ENCODE measurements around the gene SCAMP2.

Gene SCAMP2

DNA sequence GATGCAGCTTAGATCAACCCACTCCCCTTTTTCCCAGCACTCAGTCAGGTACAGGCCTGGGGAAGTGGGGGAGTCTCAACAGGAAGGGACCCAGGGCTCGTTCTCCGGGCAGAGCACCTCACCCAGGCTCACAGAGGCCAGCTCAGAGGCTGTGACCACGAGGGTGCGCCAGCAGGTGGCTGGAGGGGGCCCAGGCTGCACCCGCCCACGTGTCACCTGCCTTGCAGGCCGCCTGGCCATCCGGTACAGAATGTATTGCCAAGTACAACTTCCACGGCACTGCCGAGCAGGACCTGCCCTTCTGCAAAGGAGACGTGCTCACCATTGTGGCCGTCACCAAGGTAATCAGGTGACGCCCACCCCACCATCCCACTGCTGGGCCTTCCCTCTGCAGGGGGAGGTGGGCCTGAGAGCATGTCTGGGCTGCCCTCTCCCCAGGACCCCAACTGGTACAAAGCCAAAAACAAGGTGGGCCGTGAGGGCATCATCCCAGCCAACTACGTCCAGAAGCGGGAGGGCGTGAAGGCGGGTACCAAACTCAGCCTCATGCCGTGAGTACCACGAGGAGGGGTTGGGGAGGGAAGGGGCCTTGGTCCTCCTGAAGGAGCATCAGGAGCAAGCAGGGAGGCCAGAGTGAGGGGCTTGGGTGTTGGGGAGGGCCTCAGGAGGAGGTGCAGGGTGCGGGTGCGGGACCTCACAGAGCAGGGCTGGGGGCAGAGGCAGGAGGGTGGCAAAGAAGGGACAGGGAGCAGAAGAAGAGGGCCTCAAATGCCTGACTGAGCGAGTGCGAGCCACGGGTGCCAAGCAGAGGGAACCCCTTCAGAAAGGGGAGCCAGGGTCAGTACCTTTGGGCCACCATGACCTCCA is 74.5 kb downstream of the SCAMP2 start:
- TF ChIP-seq ZFX (IDR thresholded peaks at IDR 0.05), result no peak
- TF ChIP-seq, protein P1, sequence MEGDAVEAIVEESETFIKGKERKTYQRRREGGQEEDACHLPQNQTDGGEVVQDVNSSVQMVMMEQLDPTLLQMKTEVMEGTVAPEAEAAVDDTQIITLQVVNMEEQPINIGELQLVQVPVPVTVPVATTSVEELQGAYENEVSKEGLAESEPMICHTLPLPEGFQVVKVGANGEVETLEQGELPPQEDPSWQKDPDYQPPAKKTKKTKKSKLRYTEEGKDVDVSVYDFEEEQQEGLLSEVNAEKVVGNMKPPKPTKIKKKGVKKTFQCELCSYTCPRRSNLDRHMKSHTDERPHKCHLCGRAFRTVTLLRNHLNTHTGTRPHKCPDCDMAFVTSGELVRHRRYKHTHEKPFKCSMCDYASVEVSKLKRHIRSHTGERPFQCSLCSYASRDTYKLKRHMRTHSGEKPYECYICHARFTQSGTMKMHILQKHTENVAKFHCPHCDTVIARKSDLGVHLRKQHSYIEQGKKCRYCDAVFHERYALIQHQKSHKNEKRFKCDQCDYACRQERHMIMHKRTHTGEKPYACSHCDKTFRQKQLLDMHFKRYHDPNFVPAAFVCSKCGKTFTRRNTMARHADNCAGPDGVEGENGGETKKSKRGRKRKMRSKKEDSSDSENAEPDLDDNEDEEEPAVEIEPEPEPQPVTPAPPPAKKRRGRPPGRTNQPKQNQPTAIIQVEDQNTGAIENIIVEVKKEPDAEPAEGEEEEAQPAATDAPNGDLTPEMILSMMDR (conservative IDR thresholded peaks at IDR 0.05), result no peak
- H3K27ac ChIP-seq, result peak overlapping the region; percentile 13; the same call in 1 of the 2 replicates

DNA sequence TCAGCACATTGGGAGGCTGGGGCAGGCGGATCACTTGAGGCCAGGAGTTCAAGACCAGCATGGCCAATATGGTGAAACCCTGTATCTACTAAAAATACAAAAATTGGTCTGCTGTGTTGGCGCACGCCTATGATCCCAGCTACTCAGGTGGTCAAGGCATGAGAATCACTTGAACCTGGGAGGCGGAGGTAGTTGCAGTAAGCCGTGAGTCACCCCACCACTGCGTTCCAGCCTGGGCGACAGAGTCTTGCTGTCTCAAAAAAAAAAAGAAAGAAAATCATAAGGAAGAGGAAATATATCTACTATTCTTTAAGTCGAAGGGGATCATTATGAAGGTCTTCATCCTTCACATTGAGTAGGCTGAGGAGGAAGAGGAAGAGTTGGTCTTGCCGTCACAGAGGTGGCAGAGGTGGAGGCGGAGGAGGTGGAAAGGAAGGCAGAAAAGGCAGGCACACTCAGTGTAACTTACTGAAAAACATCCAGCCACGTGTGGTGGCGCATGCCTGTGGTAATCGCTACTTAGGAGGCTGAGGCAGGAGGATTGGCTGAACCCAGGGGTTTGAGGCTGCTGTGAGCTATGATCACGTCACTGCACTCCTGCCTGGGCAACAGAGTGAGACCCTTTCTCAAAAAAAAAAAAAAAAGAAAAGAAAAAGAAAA is 77.1 kb downstream of the SCAMP2 start:
- H3K27ac ChIP-seq, result no peak overlapping the region
- TF ChIP-seq ZFX (IDR thresholded peaks at IDR 0.05), result no peak
- TF ChIP-seq, protein P1 (conservative IDR thresholded peaks at IDR 0.05), result no peak

DNA sequence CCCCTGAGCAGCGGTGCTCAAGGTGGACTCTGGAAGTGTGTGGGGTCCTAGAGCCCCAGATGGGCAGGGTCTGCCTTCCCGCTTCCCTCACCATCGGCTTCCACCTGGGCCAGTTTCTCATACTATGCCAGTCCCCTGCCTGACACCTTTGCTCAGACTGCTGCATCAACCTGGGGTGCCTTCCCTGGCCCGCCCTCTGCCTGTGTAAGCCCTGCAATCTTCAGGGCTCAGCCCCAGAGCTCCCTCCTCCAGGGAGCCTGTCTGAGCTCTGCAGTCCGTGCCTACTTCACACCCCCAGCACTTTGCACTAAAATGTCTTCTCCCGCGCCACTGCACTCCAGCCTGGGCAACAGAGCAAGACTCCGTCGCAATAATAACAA is 78.2 kb downstream of the SCAMP2 start:
- no peak overlapping the region for H3K27ac ChIP-seq
- TF ChIP-seq, protein P1 (conservative IDR thresholded peaks at IDR 0.05), result no peak
- no peak for TF ChIP-seq ZFX (IDR thresholded peaks at IDR 0.05)

DNA sequence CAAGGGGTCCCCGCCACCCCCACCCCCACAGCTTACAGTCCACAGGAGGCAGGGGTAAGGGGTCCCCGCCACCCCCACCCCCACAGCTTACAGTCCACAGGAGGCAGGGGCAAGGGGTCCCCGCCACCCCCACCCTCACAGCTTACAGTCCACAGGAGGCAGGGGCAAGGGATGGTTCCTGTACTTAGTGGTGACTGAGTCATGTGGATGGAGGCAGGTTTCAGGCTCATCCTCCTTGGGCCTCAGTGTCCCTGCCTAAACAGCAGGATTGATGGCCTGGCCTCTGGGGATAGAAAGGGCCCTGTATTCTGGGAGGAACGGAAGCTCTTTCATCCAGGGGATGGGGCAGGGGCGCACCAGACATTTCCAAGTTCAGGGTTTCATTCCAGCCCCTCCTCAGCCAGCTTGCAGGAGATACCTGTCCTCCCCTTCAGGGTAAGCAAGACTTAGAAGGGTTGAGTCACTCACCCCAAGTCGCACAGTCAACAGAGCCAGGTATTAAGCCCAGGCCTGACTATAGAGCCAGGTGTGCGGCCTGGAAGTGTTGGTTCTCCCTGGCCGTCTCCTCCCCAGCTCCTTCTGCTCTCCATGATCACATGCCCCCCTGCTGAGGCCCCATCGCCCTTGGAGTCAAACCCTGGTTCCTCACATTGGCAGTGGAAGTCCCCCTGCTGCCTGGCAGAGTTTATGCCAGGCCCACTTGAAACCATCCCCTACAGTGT is 78.8 kb downstream of the SCAMP2 start:
- H3K27ac ChIP-seq, result no peak overlapping the region
- TF ChIP-seq, protein P1 (conservative IDR thresholded peaks at IDR 0.05), result no peak
- no peak for TF ChIP-seq ZFX (IDR thresholded peaks at IDR 0.05)
